ENCODE measurements around the gene STX8. TPM values are rescaled to one million over a fixed set of nuclear protein-coding genes. Genes with fewer than 3 reads are reported as not detected.
"Not testable (repeated sequence)": the region's sequence is repeated elsewhere in the genome, so short reads cannot be mapped to it uniquely, and the experiment has no call there.

STX8 gene
- total RNA-seq, 1 donor from 2014 or later: 76.6 TPM

GRCh38 chr17:9383826-9384225, 191.8 kb downstream of the STX8 start:
- no peak for DNase-seq

GRCh38 chr17:9382626-9383025, 193.0 kb downstream of the STX8 start:
- no peak for DNase-seq

GRCh38 chr17:9381068-9381467, 194.6 kb downstream of the STX8 start:
- DNase-seq: no peak

GRCh38 chr17:9380361-9380760, 195.3 kb downstream of the STX8 start:
- no peak for DNase-seq

GRCh38 chr17:9376177-9376576, 199.4 kb downstream of the STX8 start:
- DNase-seq: not testable (repeated sequence)

GRCh38 chr17:9371019-9371418, 204.6 kb downstream of the STX8 start:
- DNase-seq: peak; percentile 89

GRCh38 chr17:9370467-9370866, 205.2 kb downstream of the STX8 start:
- no peak for DNase-seq

GRCh38 chr17:9368631-9369030, 207.0 kb downstream of the STX8 start:
- no peak for DNase-seq

- peak; percentile 25 for DNase-seq
These were observed 208.5 kb downstream of the STX8 start for GRCh38 chr17:9367156-9367555.

- no peak for DNase-seq
These were observed 210.7 kb downstream of the STX8 start for GRCh38 chr17:9364837-9365430.

GRCh38 chr17:9363440-9364350, 211.9 kb downstream of the STX8 start:
- no peak for DNase-seq

GRCh38 chr17:9361188-9361955, 214.2 kb downstream of the STX8 start:
- DNase-seq: no peak

- DNase-seq: no peak
These were observed 214.9 kb downstream of the STX8 start for GRCh38 chr17:9360677-9361081.

GRCh38 chr17:9356488-9356911, 219.1 kb downstream of the STX8 start:
- peak; percentile 23 for DNase-seq

GRCh38 chr17:9355846-9356245, 219.8 kb downstream of the STX8 start:
- DNase-seq: no peak

GRCh38 chr17:9355231-9355630, 220.4 kb downstream of the STX8 start:
- not testable (repeated sequence) for DNase-seq

GRCh38 chr17:9350080-9350479, 225.5 kb downstream of the STX8 start:
- DNase-seq: peak; percentile 53

- no peak for DNase-seq
These were observed 229.2 kb downstream of the STX8 start for GRCh38 chr17:9346296-9346926.

GRCh38 chr17:9343516-9343915, 232.1 kb downstream of the STX8 start:
- no peak for DNase-seq

- no peak for DNase-seq
These were observed 233.4 kb downstream of the STX8 start for GRCh38 chr17:9342225-9342624.

- DNase-seq: no peak
These were observed 235.7 kb downstream of the STX8 start for GRCh38 chr17:9339958-9340357.

GRCh38 chr17:9339482-9339881, 236.1 kb downstream of the STX8 start:
- DNase-seq: not testable (repeated sequence)

- DNase-seq: no peak
These were observed 238.8 kb downstream of the STX8 start for GRCh38 chr17:9336817-9337216.
